ENCODE measurements around the gene NFATC1.

The NFATC1 gene

DNA sequence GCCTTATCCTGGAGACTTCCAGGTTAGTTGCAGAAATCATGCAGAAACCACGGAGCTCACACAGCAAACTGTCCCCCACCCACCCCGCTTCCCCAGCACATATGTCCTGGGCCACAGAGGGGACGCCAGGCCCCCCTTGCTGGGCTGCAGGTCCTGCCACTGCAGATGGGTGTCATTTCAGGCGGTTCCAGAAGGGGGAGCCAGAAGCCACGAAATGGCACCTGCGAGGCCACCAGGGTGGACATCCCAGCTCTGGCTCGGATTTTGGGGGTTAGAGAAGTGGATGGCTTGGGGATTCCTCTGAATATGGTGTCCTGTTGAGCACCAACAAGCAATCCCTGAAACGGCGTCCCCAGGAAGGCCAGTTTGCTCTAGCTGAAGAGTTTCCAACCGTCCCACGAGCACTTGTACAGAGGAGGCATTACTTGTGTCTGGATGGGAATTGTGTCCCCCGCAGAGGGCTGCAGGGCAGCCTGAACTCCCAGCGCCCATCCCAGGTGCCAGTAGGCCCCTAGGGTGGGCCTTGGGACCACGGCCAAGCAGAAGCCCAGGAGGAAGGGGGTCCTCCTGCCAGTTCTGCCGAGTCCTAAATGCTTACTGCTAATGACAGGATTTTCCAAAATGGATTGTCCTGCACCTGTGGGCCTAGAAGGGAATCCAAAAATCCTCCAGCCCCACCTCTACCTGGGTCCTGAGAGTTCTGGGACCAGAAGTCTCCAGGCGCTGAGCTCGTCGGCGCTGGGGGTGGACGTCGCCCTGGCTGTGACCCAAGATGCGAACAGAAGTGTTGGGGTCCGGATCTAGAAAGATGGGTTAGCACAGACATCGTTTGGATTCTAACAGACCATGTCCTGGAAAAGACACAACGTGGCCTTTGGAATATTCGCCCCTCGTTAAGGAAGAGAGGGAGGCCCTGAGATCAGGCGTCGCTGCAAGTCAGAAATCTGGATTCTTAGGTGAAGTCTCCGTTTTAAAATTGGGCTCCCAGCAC lies 14.6 kb upstream of the NFATC1 start:
- H3K27ac Mint-ChIP-seq, result no peak overlapping the region
- H3K4me1 Mint-ChIP-seq (ENCODE audit: low read depth), result peaks cover 7% of the 10 kb centered on the region
- H3K27me3 Mint-ChIP-seq, result no peaks in the 10 kb centered on the region
- peaks cover 4% of the 10 kb centered on the region for H3K36me3 Mint-ChIP-seq
- H3K9me3 Mint-ChIP-seq (ENCODE audit: low read depth), result no peaks in the 10 kb centered on the region
- no peak overlapping the region for H3K4me3 Mint-ChIP-seq

DNA sequence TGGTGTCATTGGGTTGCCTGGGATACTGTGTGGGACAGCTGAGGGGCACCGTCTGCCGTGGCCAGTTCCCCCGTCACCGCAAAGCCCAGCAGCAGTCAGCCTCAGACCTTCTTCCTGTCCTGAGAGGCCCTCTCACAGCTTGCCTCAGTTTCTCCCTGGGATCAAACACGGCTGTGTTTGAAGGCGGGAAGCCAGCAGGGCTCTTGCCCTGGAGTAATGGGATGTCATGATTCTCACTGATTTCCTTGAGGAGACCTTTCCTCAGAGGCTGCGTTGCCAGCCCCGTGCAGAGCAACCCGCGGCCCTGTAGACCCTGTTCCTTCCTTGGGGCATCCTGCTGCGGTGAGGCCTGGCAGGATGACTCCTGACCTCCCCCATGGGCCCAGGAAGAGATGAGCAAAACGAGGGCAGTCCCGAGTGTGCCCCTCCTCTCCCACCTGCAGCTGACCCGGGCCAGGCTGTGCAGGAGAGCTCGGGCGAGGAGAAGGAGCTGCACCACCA lies 13.9 kb upstream of the NFATC1 start:
- Mint-ChIP-seq H3K4me3 (no peak overlapping the region), H3K27ac (no peak overlapping the region), H3K27me3 (no peaks in the 10 kb centered on the region)

DNA sequence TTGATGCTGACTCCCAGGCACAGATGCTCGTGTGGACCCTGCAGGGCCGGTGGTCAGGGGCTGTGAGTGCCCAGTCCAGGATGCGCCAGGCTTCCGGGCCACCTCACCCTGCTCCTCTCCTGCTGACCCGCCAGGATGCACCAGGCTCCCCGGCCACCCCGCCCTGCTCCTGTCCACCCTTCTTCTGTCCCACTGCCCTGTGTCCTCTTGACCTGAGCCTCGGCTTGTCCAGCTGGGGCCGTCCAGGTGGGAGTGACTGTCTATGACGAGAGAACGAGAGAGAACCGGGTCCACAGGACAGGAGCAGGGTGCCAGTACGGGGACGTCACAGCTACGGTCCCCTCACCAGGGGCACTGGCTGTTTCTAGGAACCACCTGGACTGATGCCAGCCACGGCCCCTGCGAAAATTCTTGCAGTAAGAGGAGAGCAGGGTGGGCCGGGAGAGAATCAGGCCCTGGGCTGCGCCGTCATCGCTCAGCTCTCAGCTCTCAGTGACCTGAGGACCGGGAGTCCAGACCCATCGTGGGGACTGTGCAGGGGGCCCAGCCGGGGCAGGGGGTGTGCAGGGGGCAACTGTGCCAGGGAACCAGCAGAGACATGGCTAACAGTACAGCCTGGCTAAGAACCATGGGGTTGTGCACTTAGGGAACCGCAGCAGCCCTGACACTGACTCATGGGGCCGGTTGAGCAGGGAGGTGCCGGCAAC lies 12.9 kb upstream of the NFATC1 start:
- H3K36me3 Mint-ChIP-seq, result peaks cover 4% of the 10 kb centered on the region
- H3K9me3 Mint-ChIP-seq (ENCODE audit: low read depth), result no peaks in the 10 kb centered on the region
- no peak overlapping the region for H3K4me3 Mint-ChIP-seq
- no peaks in the 10 kb centered on the region for H3K27me3 Mint-ChIP-seq
- H3K27ac Mint-ChIP-seq, result no peak overlapping the region
- H3K4me1 Mint-ChIP-seq (ENCODE audit: low read depth), result peaks cover 12% of the 10 kb centered on the region

More for the DNA sequence above, 13.9 kb upstream of the NFATC1 start:
- H3K36me3 Mint-ChIP-seq, result peaks cover 4% of the 10 kb centered on the region
- no peaks in the 10 kb centered on the region for H3K9me3 Mint-ChIP-seq (ENCODE audit: low read depth)
- H3K4me1 Mint-ChIP-seq (ENCODE audit: low read depth), result peaks cover 7% of the 10 kb centered on the region

DNA sequence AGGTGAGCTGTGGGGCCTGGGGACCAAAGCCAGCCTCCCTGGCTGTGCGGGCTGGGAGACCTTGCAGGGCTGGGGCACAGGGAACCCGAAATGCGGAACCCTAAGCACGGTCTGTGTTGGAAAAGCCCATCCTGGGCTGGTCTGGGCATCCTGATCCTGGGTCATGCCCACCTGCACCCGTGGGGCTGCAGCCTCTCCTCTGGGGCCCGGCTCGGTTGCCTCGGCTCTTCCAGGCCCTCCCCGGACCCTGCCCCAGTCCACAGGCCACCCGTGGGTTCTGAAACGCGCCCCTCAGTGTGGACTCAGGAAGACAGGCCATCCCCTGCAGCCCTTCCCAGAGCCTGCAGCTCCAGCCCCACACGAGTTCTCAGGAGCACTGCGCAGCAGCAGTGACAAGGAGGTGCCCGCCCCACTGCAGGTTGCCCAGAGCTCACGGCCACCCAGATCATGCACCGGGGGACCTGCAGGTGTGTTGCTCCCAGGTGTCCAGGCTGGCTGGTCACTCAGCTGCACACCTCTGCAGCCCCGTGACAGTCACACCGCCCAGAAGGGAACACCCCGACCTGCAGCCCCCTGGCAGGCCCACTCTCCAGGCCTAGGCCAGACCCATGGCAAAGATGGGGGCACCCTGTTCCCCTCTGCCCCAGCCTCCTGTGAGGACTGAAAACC lies 12.2 kb upstream of the NFATC1 start:
- H3K36me3 Mint-ChIP-seq, result no peaks in the 10 kb centered on the region
- H3K27ac Mint-ChIP-seq, result no peak overlapping the region
- H3K9me3 Mint-ChIP-seq (ENCODE audit: low read depth), result no peaks in the 10 kb centered on the region
- no peaks in the 10 kb centered on the region for H3K27me3 Mint-ChIP-seq
- no peak overlapping the region for H3K4me3 Mint-ChIP-seq
- H3K4me1 Mint-ChIP-seq (ENCODE audit: low read depth), result peaks cover 19% of the 10 kb centered on the region

DNA sequence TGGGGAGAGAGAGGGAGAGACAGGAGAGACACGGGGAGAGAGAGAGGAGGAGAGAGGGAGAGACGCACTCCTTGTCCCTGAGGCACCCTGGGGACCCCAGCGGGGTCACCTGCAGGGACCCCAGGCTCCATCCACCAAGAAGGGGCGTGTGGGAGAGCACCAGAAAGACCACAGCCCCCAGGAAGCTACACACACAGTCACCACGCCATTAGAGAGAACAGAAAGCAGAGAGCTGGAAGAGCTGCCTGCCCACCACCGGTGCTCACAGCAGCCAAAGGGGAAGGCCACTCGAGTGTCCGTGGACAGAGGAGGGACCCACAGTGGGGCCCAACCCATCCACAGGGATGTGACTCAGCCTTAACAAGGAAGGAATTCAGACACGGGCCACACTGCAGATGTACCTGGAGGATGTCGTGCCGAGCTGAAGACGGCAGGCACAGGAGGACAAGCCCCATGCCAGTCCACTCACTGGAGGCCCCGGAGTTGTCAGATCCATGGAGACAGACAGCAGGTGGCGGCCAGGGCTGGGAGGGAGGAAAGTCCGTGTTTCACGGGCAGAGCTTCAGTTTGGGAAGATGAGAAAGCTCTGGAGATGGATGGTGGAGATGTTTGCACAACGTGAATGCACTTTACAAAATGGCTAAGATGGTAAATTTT lies 11.5 kb upstream of the NFATC1 start:
- no peaks in the 10 kb centered on the region for H3K27me3 Mint-ChIP-seq
- H3K4me1 Mint-ChIP-seq (ENCODE audit: low read depth), result peaks cover 22% of the 10 kb centered on the region
- no peaks in the 10 kb centered on the region for H3K36me3 Mint-ChIP-seq
- H3K4me3 Mint-ChIP-seq, result no peak overlapping the region
- H3K27ac Mint-ChIP-seq, result no peak overlapping the region
- no peaks in the 10 kb centered on the region for H3K9me3 Mint-ChIP-seq (ENCODE audit: low read depth)

DNA sequence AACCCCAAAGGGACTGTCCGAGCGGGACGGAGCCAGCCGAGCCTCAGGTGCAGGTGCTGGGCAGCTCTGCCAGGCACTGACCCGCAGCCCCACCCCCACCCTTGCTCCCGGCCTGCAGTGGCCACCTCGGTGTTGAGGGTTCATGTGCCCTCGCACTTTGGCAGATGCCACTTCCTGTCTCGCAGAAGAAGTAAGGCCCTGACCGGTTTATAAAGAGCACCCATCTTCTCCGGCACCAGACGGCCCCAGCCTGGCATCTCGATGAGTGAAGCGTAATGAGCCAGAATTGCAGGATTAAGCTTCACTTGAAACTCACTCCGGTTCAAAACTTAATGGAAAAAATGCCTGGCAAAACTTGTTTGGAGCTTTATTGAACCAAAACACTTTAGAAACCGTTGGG lies 10.9 kb upstream of the NFATC1 start:
- Mint-ChIP-seq H3K27me3 (no peaks in the 10 kb centered on the region), H3K9me3 (ENCODE audit: low read depth) (no peaks in the 10 kb centered on the region), H3K4me3 (no peak overlapping the region), H3K4me1 (ENCODE audit: low read depth) (peaks cover 20% of the 10 kb centered on the region), H3K27ac (no peak overlapping the region), H3K36me3 (no peaks in the 10 kb centered on the region)

DNA sequence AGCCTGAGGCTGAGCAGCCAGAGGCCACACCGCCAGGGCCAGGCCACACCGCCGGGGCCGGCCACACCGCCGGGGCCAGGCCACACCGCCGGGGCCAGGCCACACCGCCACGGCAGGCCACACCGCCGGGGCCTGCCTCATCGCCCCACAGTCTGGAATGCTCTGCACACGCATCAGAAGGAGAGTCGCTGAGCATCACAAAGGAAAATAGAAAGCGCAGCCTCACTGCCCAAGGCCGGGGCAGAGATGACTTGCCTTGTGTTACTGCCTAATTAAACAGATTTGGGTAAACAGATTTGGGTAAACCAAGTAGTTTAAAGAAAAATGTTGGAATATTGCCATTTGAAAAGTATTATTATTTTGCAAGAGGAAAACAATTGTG lies 10.4 kb upstream of the NFATC1 start:
- H3K4me3 Mint-ChIP-seq, result no peak overlapping the region
- no peaks in the 10 kb centered on the region for H3K36me3 Mint-ChIP-seq
- H3K27me3 Mint-ChIP-seq, result no peaks in the 10 kb centered on the region
- no peak overlapping the region for H3K27ac Mint-ChIP-seq
- H3K9me3 Mint-ChIP-seq (ENCODE audit: low read depth), result no peaks in the 10 kb centered on the region
- peaks cover 22% of the 10 kb centered on the region for H3K4me1 Mint-ChIP-seq (ENCODE audit: low read depth)

DNA sequence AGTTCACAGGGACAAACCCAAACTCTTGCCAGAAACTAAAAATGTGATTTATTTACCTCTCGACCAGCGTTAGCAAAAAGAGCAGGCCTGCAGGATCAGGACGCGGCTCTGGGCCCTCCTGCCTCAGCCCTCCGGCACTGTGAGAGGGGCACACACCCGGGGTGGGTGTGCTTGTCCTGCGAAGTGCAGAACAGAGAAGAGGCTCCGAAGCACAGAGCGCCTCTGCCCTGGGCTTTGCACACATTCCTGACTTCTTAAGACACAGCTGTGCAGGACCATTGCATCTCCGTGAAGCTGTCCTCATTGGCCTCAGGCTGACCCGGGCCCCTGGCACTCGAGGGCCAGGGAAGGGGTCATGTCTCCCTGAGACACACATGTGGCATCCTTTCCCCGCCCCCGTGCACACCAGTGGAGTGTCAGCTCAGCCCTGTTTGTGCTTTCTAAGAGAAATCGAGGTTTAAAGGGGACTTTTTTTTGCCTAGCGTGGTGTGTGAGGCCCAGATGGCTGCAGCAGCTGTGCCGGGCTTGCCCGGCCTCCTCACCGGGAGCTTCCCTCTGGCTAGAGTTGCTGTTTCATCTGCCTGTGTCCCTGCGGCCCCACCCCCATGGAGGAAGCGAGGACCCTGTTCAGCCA lies 9.9 kb upstream of the NFATC1 start:
- Mint-ChIP-seq H3K27me3 (no peaks in the 10 kb centered on the region), H3K4me3 (no peak overlapping the region), H3K36me3 (no peaks in the 10 kb centered on the region), H3K27ac (no peak overlapping the region), H3K9me3 (ENCODE audit: low read depth) (no peaks in the 10 kb centered on the region), H3K4me1 (ENCODE audit: low read depth) (peaks cover 24% of the 10 kb centered on the region)

DNA sequence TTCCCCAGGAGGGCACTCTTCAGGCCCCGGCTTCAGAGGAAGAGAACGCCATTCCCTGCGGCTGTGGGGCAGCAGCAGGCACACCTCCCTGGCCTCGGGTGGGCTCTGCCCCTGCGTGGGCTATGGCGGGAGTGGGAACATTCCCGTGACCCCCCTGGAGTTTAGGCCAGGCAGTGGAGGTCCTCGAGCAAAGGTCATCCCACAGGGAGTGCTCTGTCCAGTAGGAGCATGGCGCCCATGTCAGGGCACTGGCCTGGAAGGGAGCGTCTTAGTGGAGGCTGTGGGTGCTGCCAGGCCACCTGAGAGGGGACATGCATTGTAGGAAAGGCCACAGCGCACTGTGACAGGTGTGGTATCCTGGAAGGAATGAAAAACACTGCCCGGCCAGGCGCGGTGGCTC lies 9.2 kb upstream of the NFATC1 start:
- no peaks in the 10 kb centered on the region for H3K36me3 Mint-ChIP-seq
- no peaks in the 10 kb centered on the region for H3K27me3 Mint-ChIP-seq
- H3K4me3 Mint-ChIP-seq, result no peak overlapping the region
- H3K4me1 Mint-ChIP-seq (ENCODE audit: low read depth), result peaks cover 26% of the 10 kb centered on the region
- no peak overlapping the region for H3K27ac Mint-ChIP-seq
- H3K9me3 Mint-ChIP-seq (ENCODE audit: low read depth), result no peaks in the 10 kb centered on the region

DNA sequence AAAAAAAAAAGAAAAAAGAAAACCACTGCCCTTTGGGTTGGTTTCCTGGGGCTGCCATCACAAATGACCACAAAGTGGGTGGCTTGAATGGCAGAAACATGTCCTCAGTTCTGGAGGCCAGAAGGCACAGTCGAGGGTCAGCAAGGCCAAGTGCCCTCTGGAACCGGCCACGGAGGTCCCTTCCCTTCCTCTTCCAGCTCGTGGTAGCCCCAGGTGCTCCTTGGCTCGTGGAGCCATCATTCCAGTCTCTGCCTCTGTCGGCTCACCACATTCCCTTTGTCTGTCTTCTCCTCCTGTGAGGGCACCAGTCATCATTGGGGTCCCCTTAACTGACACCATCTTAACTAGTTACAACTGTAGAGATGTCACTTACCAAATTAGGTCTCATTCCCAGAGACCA lies 8.5 kb upstream of the NFATC1 start:
- H3K4me1 Mint-ChIP-seq (ENCODE audit: low read depth), result peaks cover 29% of the 10 kb centered on the region
- H3K27ac Mint-ChIP-seq, result peak overlapping the region; percentile 41

DNA sequence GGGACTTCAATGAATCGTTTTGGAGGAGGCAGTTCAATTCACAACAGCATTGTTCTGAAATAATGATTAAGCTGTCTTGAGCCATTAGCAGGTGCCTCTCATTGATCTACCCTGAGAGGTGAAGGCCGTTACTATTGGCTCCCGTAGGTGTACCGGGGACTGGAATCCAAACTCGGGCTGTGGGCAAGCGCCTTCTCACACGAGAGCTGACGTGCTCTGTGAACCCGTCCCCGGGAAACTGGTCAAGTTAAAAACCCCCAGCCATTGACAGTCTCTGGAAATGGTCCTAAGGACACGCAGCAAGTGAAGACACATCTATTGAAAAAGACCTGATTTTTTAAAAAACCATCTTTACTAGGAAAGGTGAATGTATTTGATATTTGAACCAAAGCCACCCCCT lies 8.1 kb upstream of the NFATC1 start:
- H3K27ac Mint-ChIP-seq, result no peak overlapping the region
- no peaks in the 10 kb centered on the region for H3K27me3 Mint-ChIP-seq
- H3K36me3 Mint-ChIP-seq, result no peaks in the 10 kb centered on the region
- H3K4me1 Mint-ChIP-seq (ENCODE audit: low read depth), result peaks cover 33% of the 10 kb centered on the region
- H3K9me3 Mint-ChIP-seq (ENCODE audit: low read depth), result no peaks in the 10 kb centered on the region
- no peak overlapping the region for H3K4me3 Mint-ChIP-seq

More for the DNA sequence above, 8.5 kb upstream of the NFATC1 start:
- Mint-ChIP-seq H3K27me3 (no peaks in the 10 kb centered on the region), H3K9me3 (ENCODE audit: low read depth) (no peaks in the 10 kb centered on the region), H3K4me3 (no peak overlapping the region), H3K36me3 (no peaks in the 10 kb centered on the region)

DNA sequence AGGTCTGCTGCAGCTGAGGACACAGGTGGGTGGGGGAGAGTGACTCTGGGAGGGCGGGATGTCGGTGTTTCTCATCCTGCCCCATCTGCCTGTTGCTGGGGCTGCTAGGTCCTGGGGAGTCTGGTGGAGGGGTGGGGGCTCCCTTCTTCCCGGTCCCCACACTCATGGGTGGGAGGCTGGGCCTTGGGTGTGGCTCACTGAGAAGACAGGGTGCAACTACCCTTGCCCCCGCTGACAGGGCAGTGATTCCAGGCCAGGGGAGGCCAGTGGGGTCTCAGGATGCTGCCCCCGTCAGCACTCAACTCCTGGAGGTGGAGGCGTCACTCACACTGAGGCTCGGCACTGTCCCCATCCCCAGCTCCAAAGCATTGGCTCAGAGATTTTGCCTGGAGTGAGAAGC lies 7.7 kb upstream of the NFATC1 start:
- H3K9me3 Mint-ChIP-seq (ENCODE audit: low read depth), result no peaks in the 10 kb centered on the region
- no peak overlapping the region for H3K4me3 Mint-ChIP-seq
- no peak overlapping the region for H3K27ac Mint-ChIP-seq
- peaks cover 37% of the 10 kb centered on the region for H3K4me1 Mint-ChIP-seq (ENCODE audit: low read depth)
- H3K27me3 Mint-ChIP-seq, result no peaks in the 10 kb centered on the region
- no peaks in the 10 kb centered on the region for H3K36me3 Mint-ChIP-seq

DNA sequence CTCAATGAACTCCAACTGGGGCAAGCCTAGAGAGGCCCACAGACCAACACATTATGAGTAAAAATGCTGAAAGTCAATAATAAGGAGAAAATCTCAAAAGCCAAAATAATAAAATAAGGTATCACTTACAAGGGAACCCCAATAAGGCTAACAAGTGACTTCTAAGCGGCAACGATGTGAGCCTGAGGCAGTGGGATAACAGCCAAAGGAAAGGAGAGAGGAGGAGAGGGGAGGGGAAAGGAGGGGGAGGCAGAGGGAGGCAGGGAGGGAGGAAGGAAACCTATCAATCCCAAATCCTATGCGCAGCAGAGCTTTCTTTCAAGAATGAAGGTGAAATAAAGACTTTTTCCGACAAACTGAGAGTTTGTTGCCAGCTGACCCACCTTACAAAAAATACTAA lies 6.0 kb upstream of the NFATC1 start:
- Mint-ChIP-seq H3K36me3 (no peaks in the 10 kb centered on the region), H3K27me3 (no peaks in the 10 kb centered on the region), H3K4me3 (no peak overlapping the region), H3K27ac (no peak overlapping the region), H3K4me1 (ENCODE audit: low read depth) (peaks cover 41% of the 10 kb centered on the region), H3K9me3 (ENCODE audit: low read depth) (no peaks in the 10 kb centered on the region)

DNA sequence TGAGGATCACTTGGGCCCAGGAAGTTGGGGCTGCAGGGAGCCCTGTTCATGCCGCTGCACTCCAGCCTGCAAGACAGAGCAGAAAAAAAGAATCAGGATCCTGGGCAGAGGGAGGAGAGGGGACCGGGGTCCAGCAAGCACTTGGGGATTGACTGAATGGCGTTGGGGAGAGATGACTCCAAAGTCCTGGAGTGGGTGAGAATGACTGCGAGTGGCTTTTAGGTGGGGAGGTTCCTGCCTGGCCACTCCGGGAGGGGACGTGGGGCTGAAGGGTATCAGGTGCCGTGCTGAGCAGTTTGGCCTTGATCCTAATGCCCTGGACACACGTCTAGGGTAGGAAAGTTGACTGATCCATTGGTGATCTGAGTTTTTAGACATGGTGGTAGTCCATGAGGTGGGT lies 3.5 kb upstream of the NFATC1 start:
- no peaks in the 10 kb centered on the region for H3K36me3 Mint-ChIP-seq
- peak overlapping the region; percentile 75 for H3K27ac Mint-ChIP-seq
- H3K27me3 Mint-ChIP-seq, result no peaks in the 10 kb centered on the region
- H3K4me3 Mint-ChIP-seq, result peak overlapping the region; percentile 78
- H3K9me3 Mint-ChIP-seq (ENCODE audit: low read depth), result no peaks in the 10 kb centered on the region
- peaks cover 43% of the 10 kb centered on the region for H3K4me1 Mint-ChIP-seq (ENCODE audit: low read depth)

All from activated naive CD8-positive, alpha-beta T cell (primary cell).